Superior temporal gyrus (tissue), 1 donor: ENCODE data around the gene PIGBOS1.

Experiments
- DNase-seq: peaks from one replicate; pipeline ENCODE4 v3.0.0-alpha.2; 2016; ENCODE audit errors: extremely low spot score

Gene PIGBOS1

GRCh38 chr15:55267401-55268175 is 51.3 kb downstream of the PIGBOS1 start:
- DNase-seq = no peak
